GM19438 (cell line): ENCODE data around the gene FGD1.

Experiments used
- ATAC-seq: cut with Tn5 transposase; IDR thresholded peaks from one replicate; pipeline ENCODE4 v1.9.1; 2021; ENCODE audit warnings: low read depth; ENCODE audit not compliant: unreplicated experiment

Gene FGD1

GRCh38 chrX:54411732-54412131 is 84.3 kb downstream of the FGD1 start:
- ATAC-seq: no peak

DNA sequence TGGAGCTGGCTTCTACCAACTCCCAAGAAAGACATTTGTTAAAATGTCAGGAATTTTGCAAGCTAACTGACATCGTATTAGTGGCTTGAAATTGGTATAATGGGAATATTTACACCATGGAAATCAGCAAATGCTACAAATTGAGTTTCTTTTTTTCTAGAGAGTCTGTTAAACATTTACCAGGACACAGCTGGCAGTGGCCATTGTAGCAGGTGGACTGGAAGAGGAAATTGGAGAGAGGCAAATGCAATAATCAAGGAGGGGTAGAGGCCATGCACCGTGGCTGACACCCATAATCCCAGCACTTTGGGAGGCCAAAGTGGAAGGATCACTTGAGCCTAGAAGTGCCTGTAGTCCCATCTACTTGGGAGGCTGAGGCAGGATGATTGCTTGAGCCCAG is 88.8 kb downstream of the FGD1 start:
- no peak for ATAC-seq

DNA sequence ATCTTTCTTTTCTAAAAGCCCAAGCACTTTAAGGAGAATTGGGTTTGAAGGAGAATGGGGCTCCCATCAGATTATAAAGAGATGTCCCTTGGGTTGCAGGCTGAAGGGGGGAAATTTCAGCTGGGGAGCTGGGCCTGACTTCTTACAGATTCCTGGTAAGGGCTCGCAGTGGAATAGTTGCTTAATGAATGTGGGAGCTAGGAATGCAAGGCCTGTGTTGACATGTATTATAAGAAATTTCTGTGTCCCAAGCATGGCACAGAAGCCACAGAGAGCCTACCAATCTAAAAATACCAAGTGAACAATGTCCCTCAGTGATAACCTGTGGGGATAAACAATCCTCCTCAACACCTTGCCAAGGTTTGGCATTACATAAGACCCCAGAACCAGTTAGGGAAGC is 98.9 kb downstream of the FGD1 start:
- no peak for ATAC-seq
